Ishikawa (cell line): ENCODE results near the gene MAB21L2.

Experiments used
- MAX ChIP-seq: IDR thresholded peaks from 2 replicates; pipeline ENCODE4 v1.6.1; 2012
- YY1 ChIP-seq: IDR thresholded peaks from 2 replicates; pipeline ENCODE4 v1.6.1; 2012; ENCODE audit warnings: low read depth

GRCh38 chr4:150574678-150575077, 7.3 kb upstream of the MAB21L2 start:
- TF ChIP-seq YY1 (no peak), MAX (no peak)
